A673 (cell line): Measurements from ENCODE around the gene MICAL3.

Experiments used
- CTCF ChIP-seq: fragments of 300-800, 200-600 bp; sonication (generic); conservative IDR thresholded peaks from 2 replicates; pipeline ENCODE4 v1.5.1; 2017; ENCODE audit warnings: low read depth, mild to moderate bottlenecking, antibody characterized with exemption, low read length, moderate library complexity, mixed read lengths
- EZH2 ChIP-seq: fragments of 200-600 bp; sonication (generic); IDR thresholded peaks from 2 replicates; pipeline ENCODE4 v1.6.1; 2017; ENCODE audit warnings: borderline replicate concordance, low read depth, mild to moderate bottlenecking, mixed read lengths, antibody characterized with exemption, low read length; ENCODE audit not compliant: poor library complexity, severe bottlenecking

- TF ChIP-seq CTCF (no peak), EZH2 (no peak)
These were observed 85.3 kb downstream of the MICAL3 start for GRCh38 chr22:17939011-17939410.
